Caco-2 (cell line): Measurements from ENCODE around the gene OGFOD3. TPM values are rescaled to one million over a fixed set of nuclear protein-coding genes. Genes with fewer than 3 reads are reported as not detected.
A peak's percentile ranks its signal among the peaks of the same experiment; 100 is the strongest.

ENCODE experiments used
- BruUV-seq: library from RNA; stranded (reverse); fragments of 400-500 nt; replicated peaks from 2 replicates; lab custom pipeline; 2021; lab: Mats Ljungman, UMichigan
- CTCF ChIA-PET: fragments of 300-600 bp; sonication (Branson Sonifier 250); formaldehyde crosslinking; loops from one replicate; lab custom pipeline; 2022; ENCODE audit warnings: antibody characterized with exemption; lab: Charles Lee
- POLR2A ChIA-PET: fragments of 300-600 bp; sonication (Branson Sonifier 250); formaldehyde crosslinking; loops from one replicate; lab custom pipeline; 2022; ENCODE audit warnings: antibody characterized with exemption; lab: Charles Lee
- DNase-seq, 2 experiments: peaks; one replicate each; pipeline versions ENCODE4 v3.0.0 to v3.0.0-alpha.2; 2020 to 2022
- H3K27me3 ChIP-seq: replicated peaks from 2 replicates; pipeline ENCODE4 v1.6.0; 2011; ENCODE audit warnings: low read length; ENCODE audit not compliant: control insufficient read depth, insufficient read depth
- H3K36me3 ChIP-seq: 2 replicates; pipeline ENCODE4 v1.5.1; 2011; ENCODE audit warnings: low read length; ENCODE audit not compliant: control insufficient read depth, insufficient read depth
- H3K4me1 ChIP-seq: fragments of 250-450 bp; sonication (Bioruptor Pico); 2 replicates; pipeline ENCODE4 v1.5.1; 2020; ENCODE audit warnings: mild to moderate bottlenecking
- H3K4me3 ChIP-seq: 2 replicates; pipeline ENCODE4 v1.5.1; 2011; ENCODE audit warnings: low read depth, mild to moderate bottlenecking, control low read depth, low read length
- H3K9me3 ChIP-seq: fragments of 250-450 bp; sonication (Bioruptor Pico); 2 replicates; pipeline ENCODE4 v1.5.1; 2020; ENCODE audit warnings: mild to moderate bottlenecking, moderate library complexity
- H3K27ac Mint-ChIP-seq: one replicate; pipeline ENCODE4 v1.8.0; 2022; ENCODE audit warnings: mixed read lengths; ENCODE audit not compliant: unreplicated experiment
- H3K27me3 Mint-ChIP-seq: one replicate; pipeline ENCODE4 v1.8.0; 2022; ENCODE audit warnings: mixed read lengths; ENCODE audit not compliant: insufficient read depth, unreplicated experiment
- H3K36me3 Mint-ChIP-seq: one replicate; pipeline ENCODE4 v1.8.0; 2022; ENCODE audit warnings: mild to moderate bottlenecking, mixed read lengths; ENCODE audit not compliant: insufficient read depth, unreplicated experiment
- H3K4me1 Mint-ChIP-seq: one replicate; pipeline ENCODE4 v1.8.0; 2022; ENCODE audit warnings: low read depth, mixed read lengths; ENCODE audit not compliant: unreplicated experiment
- H3K4me3 Mint-ChIP-seq: one replicate; pipeline ENCODE4 v1.8.0; 2022; ENCODE audit warnings: mild to moderate bottlenecking, moderate library complexity, mixed read lengths; ENCODE audit not compliant: unreplicated experiment
- H3K9me3 Mint-ChIP-seq: one replicate; pipeline ENCODE4 v1.8.0; 2022; ENCODE audit warnings: mixed read lengths; ENCODE audit not compliant: unreplicated experiment
- intact Hi-C: fragments of 100-400 bp; cut with micrococcal nuclease; formaldehyde crosslinking; loops from one replicate; pipeline ENCODE4 v1.10.0; 2022; ENCODE audit not compliant: unreplicated experiment
- total RNA-seq: library from RNA; stranded (reverse); gene quantifications from 2 replicates; pipeline ENCODE4 v1.2.3, GENCODE V29; 2022
- TF ChIP-seq, protein P1 (sequence below), 2 experiments: fragments of 200-600 bp in 1 of 2; IDR thresholded peaks; 1 replicate in 1 of 2; 2 replicates in 1 of 2; pipeline versions ENCODE4 v1.5.1 to v1.8.0; 2011 to 2022; ENCODE audit warnings: antibody characterized with exemption in 1 of 2, control low read depth in 1 of 2, inconsistent platforms in 1 of 2, low read depth in 1 of 2, low read length in 1 of 2, mild to moderate bottlenecking in 1 of 2, moderate library complexity in 1 of 2; ENCODE audit not compliant: insufficient read depth in 1 of 2, severe bottlenecking in 1 of 2, unreplicated experiment in 1 of 2

The OGFOD3 gene
- total RNA-seq, 1 experiment from 2014 or later = 51.2 TPM

DNA sequence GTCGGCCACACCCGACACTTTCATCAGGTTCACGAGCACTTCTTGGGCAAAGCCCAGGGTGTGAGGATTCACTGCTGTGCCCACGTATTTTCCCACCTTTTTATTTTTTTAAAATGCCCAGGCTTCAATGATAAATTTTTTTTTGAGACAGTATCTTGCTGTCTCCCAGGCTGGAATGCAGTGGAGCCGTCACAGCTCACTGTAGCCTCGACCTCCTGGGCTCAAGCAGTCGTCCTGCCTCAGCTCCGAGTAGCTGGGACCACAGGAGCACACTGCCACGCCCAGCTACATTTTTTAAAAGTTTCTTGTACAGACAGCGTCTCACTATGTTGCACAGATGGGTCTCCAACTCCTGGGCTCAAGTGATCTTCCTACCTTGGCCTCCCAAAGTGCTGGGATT lies 29.0 kb downstream of the OGFOD3 start:
- Histone ChIP-seq H3K36me3 (no peaks in the 10 kb centered on the region), H3K27me3 (no peaks in the 10 kb centered on the region), H3K4me3 (no peak overlapping the region), H3K4me1 (peaks cover 14% of the 10 kb centered on the region), H3K9me3 (no peaks in the 10 kb centered on the region)
- DNase-seq = no peak
- no TSS peak for BruUV-seq
- CTCF ChIA-PET = no interaction called here
- Mint-ChIP-seq H3K27ac (no peak overlapping the region), H3K4me3 (no peak overlapping the region), H3K36me3 (peaks cover 11% of the 10 kb centered on the region), H3K27me3 (no peaks in the 10 kb centered on the region), H3K4me1 (no peaks in the 10 kb centered on the region), H3K9me3 (no peaks in the 10 kb centered on the region)
- TF ChIP-seq, protein P1, sequence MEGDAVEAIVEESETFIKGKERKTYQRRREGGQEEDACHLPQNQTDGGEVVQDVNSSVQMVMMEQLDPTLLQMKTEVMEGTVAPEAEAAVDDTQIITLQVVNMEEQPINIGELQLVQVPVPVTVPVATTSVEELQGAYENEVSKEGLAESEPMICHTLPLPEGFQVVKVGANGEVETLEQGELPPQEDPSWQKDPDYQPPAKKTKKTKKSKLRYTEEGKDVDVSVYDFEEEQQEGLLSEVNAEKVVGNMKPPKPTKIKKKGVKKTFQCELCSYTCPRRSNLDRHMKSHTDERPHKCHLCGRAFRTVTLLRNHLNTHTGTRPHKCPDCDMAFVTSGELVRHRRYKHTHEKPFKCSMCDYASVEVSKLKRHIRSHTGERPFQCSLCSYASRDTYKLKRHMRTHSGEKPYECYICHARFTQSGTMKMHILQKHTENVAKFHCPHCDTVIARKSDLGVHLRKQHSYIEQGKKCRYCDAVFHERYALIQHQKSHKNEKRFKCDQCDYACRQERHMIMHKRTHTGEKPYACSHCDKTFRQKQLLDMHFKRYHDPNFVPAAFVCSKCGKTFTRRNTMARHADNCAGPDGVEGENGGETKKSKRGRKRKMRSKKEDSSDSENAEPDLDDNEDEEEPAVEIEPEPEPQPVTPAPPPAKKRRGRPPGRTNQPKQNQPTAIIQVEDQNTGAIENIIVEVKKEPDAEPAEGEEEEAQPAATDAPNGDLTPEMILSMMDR (IDR thresholded peaks at IDR 0.05; ENCODE audit: insufficient read depth in 1 of 2, low read depth in 1 of 2, low read length in 1 of 2, severe bottlenecking in 1 of 2, unreplicated experiment in 1 of 2) = no peak
- intact Hi-C loops = no loop called here
- POLR2A ChIA-PET = no interaction called here

DNA sequence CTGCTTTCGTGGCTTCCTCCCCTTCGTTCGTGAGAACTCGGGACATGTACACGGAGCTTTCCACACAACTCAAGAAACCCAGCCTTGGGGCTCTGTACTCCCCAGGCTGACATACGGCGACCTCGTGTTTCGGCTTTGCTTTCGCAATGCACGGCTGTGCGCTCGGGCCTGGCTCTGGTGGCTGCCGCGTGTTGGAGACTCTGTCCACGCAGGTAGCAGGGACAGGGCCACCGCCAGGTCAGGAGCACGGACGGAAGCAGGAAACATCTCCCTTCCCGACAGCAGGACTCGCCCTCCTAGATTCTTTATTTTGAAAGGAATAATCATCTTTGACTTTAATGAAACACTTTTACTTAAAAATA lies 29.5 kb downstream of the OGFOD3 start:
- Histone ChIP-seq H3K27me3 (no peaks in the 10 kb centered on the region), H3K4me3 (no peak overlapping the region), H3K9me3 (no peaks in the 10 kb centered on the region), H3K36me3 (no peaks in the 10 kb centered on the region), H3K4me1 (peaks cover 14% of the 10 kb centered on the region)
- Mint-ChIP-seq H3K36me3 (peaks cover 10% of the 10 kb centered on the region), H3K4me3 (no peak overlapping the region), H3K27me3 (no peaks in the 10 kb centered on the region), H3K9me3 (no peaks in the 10 kb centered on the region), H3K27ac (no peak overlapping the region), H3K4me1 (no peaks in the 10 kb centered on the region)
- CTCF ChIA-PET = no interaction called here
- TF ChIP-seq, protein P1 (IDR thresholded peaks at IDR 0.05; ENCODE audit: insufficient read depth in 1 of 2, low read depth in 1 of 2, low read length in 1 of 2, severe bottlenecking in 1 of 2, unreplicated experiment in 1 of 2) = no peak
- intact Hi-C loops = no loop called here
- POLR2A ChIA-PET = no interaction called here
- DNase-seq = no peak
- no TSS peak for BruUV-seq

DNA sequence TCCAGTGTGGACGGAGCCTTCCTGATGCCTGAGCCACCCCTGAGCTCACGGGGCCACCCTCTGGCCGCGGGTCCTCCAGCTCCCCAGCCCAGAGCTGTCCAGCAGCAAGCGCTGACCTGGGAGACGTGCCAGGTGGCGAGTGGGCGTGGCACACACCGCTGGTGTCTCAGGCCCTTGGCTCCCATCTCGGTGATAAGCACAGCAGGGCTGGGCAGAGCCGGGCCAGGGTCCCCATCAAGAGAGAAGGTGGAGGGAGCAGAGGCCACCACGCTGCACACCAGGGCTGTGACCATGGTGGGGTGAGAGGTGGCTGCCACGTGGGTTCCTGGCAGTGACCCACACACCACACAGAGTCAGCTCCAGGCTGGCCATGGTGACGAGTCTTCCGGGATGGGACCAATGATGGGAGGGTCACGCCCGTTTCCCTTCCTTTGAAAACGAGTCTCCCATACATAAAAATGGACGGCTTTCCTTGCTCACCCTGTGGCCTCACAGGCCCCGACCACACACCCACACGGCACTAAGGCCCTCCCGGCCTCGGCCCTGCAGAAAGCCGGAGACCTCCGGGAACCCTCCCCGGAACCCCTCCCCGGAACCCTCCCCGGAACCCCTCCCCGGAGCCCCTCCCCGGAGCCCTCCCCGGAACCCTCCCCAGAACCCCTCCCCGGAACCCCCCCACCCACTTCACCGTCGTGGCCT lies 30.0 kb downstream of the OGFOD3 start:
- intact Hi-C loops = no loop called here
- no peak overlapping the region for H3K27ac Mint-ChIP-seq
- no peaks in the 10 kb centered on the region for H3K27me3 ChIP-seq
- ChIA-PET POLR2A (no interaction called here), CTCF (no interaction called here)
- H3K36me3 Mint-ChIP-seq = peaks cover 5% of the 10 kb centered on the region
- H3K4me3 ChIP-seq = no peak overlapping the region
- no TSS peak for BruUV-seq
- H3K4me3 Mint-ChIP-seq = no peak overlapping the region
- TF ChIP-seq, protein P1 (IDR thresholded peaks at IDR 0.05; ENCODE audit: insufficient read depth in 1 of 2, low read depth in 1 of 2, low read length in 1 of 2, severe bottlenecking in 1 of 2, unreplicated experiment in 1 of 2) = peak in 1 of 2 experiments; percentile 23
- no peaks in the 10 kb centered on the region for H3K9me3 Mint-ChIP-seq
- H3K4me1 Mint-ChIP-seq = no peaks in the 10 kb centered on the region
- no peaks in the 10 kb centered on the region for H3K27me3 Mint-ChIP-seq
- H3K9me3 ChIP-seq = no peaks in the 10 kb centered on the region
- peaks cover 14% of the 10 kb centered on the region for H3K4me1 ChIP-seq
- no peaks in the 10 kb centered on the region for H3K36me3 ChIP-seq
- peak in 1 of 2 experiments; percentile 38 for DNase-seq
